Fibroblast of peridontal ligament (primary cell): Measurements from ENCODE around the gene CHD9.
"Not testable (repeated sequence)": the region's sequence is repeated elsewhere in the genome, so short reads cannot be mapped to it uniquely, and the experiment has no call there.

Experiments
- DNase-seq: peaks from one replicate; pipeline ENCODE4 v3.0.0-alpha.2; 2010; ENCODE audit errors: extremely low read depth

The CHD9 gene

GRCh38 chr16:53202398-53202797 is 147.6 kb downstream of the CHD9 start:
- no peak for DNase-seq

DNA sequence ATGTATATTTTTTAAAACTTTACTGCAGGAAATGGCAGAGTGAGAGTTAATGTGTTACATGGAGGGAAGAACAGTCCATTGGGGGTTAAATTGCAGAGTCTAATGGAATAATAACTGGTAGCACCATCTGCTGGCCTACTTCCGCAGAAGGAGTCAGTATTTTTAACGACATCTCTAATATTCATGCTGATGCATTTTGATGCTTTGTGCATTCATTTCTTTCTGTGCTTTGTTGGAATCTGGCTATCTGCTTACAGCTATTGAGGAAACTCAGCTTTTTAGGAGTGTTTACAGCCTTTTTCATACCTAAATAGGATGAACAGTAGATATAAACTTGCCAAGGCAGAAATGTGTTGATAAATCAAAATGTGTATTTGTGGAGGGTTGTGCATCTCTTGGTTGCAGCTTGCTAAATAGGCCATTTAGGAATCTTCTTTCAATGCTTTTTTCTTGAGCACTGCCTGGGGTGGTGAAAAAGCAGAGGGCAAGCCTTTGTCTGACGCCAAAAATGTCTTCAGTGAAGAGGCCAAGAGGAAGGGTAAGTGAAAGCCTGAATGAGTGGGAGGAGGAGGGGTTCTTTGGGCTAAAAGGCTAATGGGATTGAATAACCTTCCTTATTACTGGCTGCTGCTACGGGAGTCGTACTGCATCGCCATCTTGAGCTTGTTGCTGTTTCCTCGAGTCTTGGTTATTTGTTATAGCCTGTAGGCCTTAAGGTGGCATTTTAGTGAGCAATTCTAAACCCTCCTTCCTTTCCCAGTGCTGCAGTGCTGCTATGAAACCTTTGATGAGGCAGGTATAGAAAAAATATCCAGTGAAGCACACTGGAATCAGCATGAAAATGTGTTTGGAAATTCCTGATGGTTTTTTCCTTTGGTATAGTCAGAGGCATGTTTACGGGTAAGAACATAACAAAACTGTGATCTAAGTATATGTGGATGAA is 153.3 kb downstream of the CHD9 start:
- peak; percentile 90 for DNase-seq

DNA sequence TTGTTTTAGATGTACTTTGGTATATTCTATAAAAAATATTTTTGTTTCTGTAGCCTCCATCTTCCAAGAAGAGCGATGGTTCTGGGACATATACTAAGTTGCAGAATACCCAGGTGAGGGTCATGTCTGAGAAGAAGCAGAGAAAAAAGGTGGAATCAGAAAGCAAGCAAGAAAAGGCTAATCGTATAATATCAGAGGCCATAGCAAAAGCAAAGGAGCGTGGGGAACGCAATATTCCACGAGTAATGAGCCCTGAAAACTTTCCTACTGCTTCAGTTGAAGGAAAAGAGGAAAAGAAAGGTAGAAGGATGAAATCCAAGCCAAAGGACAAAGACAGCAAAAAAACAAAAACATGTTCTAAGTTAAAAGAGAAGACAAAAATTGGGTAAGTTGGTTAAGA is 154.6 kb downstream of the CHD9 start:
- no peak for DNase-seq

GRCh38 chr16:53209877-53210276 is 155.1 kb downstream of the CHD9 start:
- peak; percentile 15 for DNase-seq

DNA sequence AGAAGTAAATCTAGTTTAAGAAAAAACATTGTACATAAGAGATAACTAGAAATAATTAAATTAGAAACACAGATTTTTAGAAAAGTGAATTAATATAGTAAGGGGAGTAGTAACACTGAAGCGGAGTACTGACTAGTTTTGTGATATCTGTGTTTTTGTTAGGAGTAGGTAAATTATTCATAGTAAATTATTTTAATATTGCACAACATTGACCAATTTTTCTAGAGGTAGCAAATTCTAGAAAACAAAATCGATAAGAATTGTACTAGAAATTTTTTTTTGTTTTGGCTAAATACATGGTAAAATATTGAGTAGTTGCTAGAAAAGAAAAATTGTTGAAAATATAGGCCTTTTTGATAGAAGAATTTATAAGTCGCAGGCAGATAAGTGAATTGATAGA is 156.5 kb downstream of the CHD9 start:
- DNase-seq: no peak

- DNase-seq: no peak
These were observed 158.1 kb downstream of the CHD9 start for GRCh38 chr16:53212893-53213223.

DNA sequence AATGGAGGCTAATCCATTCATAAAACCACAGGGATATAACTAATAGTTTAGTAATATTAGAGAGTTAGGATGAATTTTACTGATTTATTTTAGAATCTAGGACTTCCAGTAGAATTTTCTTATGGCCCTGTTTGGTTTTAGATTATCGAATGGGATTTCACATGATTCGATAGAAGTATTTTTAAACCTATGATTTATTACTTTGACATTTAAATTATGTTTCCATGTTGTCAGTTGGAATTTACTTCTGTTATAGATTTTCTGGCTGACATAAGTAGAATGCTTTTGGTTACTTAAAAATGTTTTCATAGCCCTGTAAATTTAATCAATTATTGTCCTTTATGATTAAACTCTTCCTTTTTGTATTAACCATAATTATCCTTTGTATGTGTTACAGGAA is 158.8 kb downstream of the CHD9 start:
- DNase-seq: peak; percentile 22

DNA sequence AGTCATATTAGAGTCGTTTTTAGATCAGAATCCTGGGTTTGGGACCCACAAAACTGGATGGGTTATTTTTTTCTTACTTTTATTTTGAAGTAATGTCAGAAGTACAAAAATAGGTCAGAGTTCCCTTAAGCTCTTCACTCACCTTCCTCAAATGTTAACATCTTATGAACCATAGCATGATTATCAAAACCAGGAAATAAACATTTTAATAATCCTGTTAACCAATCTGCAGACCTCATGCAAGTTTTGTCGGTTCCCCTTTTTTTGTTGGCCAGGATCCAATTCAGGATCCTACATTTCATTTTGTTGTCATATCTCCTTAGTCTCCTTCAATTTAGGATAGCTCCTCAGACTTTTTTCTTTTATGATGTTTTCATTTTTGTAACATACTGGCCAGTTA is 162.0 kb downstream of the CHD9 start:
- DNase-seq: no peak

GRCh38 chr16:53219371-53219770 is 164.6 kb downstream of the CHD9 start:
- no peak for DNase-seq

- DNase-seq: peak; percentile 39
These were observed 165.1 kb downstream of the CHD9 start for GRCh38 chr16:53219795-53220454.

DNA sequence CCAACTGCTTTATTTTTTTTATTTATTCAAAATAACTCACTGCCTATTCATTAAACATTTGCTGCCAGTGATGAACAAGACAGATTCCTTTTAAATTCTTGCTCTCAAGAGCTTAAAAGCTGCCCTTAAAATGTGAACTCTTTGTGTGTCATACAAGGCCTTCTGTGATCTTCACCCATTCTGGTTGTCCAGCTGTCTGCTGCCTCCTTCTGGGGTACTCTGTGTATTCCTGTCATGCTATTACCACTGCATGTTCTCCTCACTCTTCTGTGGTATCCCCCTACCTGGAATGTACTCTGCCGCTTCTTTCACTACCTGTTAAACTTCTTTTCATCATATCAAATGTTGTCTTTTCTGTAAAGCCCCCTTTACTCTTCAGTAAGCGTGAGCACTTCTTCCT is 165.8 kb downstream of the CHD9 start:
- peak; percentile 50 for DNase-seq

DNA sequence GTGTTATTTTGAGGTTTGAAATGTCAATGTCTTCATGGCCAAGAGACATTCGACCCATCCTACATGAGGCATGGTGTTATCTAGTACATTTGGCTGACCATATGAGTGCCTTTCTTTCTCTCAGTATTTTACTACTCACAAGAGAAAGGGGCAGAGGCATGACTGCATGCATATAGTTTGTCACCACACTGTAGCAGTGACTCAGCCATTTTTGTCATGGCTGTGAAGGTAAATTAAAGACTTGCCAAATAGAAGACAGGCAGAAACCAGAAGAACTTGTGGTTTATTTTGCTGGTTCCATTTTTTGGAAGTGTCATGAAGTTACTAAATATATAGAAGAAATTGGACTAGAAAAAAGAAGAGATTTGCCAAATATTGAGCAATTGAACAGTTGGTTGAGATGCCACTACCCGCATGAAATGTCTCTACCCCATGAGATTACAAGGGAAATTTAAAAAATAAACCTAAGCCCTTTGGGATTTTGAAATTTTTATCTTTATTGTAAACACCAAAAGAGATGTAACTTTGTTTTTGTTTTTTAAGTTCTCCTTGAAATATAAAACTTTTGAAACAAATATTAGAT is 170.3 kb downstream of the CHD9 start:
- DNase-seq: peak; percentile 15

- peak; percentile 41 for DNase-seq
These were observed 178.2 kb downstream of the CHD9 start for GRCh38 chr16:53232826-53233529.

DNA sequence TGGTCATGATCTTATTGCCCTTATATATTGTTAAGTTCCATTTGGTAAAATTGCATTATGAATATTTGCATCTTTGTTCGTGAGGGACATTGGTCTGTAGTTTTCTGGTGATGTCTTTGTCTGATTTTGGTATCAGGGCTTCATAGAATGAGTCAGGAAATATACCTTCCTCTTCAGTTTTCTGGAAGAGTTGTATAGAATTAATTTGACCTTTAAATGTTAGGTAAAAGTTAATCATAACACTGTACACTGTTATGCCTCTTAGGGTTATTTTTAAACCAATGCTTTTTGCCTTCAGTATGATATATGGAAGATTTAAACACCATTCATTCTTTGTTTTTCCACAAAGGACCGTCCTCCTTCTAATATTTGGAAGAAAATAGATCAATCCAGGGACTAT is 180.0 kb downstream of the CHD9 start:
- DNase-seq: no peak

- DNase-seq: no peak
These were observed 181.1 kb downstream of the CHD9 start for GRCh38 chr16:53235851-53236250.

- no peak for DNase-seq
These were observed 194.5 kb downstream of the CHD9 start for GRCh38 chr16:53249331-53249730.

GRCh38 chr16:53257001-53257400 is 202.2 kb downstream of the CHD9 start:
- DNase-seq: peak; percentile 69

GRCh38 chr16:53258809-53259208 is 204.0 kb downstream of the CHD9 start:
- no peak for DNase-seq

- DNase-seq: no peak
These were observed 206.5 kb downstream of the CHD9 start for GRCh38 chr16:53261276-53261675.

- no peak for DNase-seq
These were observed 207.9 kb downstream of the CHD9 start for GRCh38 chr16:53262645-53263044.

GRCh38 chr16:53266156-53266555 is 211.4 kb downstream of the CHD9 start:
- DNase-seq: no peak

DNA sequence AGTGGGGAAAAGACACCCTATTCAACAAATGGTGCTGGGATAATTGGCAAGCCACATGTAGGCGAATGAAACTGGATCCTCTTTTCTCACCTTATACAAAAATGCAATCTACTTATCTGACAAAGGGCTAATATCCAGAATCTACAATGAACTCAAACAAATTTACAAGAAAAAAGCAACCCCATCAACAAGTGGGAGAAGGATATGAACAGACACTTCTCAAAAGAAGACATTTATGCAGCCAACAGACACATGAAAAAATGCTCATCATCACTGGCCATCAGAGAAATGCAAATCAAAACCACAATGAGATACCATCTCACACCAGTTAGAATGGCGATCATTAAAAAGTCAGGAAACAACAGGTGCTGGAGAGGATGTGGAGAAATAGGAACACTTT is 223.7 kb downstream of the CHD9 start:
- not testable (repeated sequence) for DNase-seq
